Brain microvascular endothelial cell (primary cell): ENCODE results near the gene PRB4.
A peak's percentile ranks its signal among the peaks of the same experiment; 100 is the strongest.
"Not testable (repeated sequence)": the region's sequence is repeated elsewhere in the genome, so short reads cannot be mapped to it uniquely, and the experiment has no call there.

Experiments
- DNase-seq: peaks from one replicate; pipeline ENCODE4 v3.0.0-alpha.2; 2020
- H3K27ac ChIP-seq: fragments of 250-450 bp; sonication (Bioruptor Pico); 2 replicates; pipeline ENCODE4 v1.5.1; 2020; ENCODE audit warnings: mild to moderate bottlenecking, moderate library complexity
- H3K27me3 ChIP-seq: fragments of 250-450 bp; sonication (Bioruptor Pico); replicated peaks from 2 replicates; pipeline ENCODE4 v1.5.1; 2020; ENCODE audit warnings: mild to moderate bottlenecking
- H3K36me3 ChIP-seq: fragments of 250-450 bp; sonication (Bioruptor Pico); replicated peaks from 2 replicates; pipeline ENCODE4 v1.5.1; 2020; ENCODE audit warnings: mild to moderate bottlenecking
- H3K4me3 ChIP-seq: 2 replicates; pipeline ENCODE4 v1.5.1; 2011; ENCODE audit warnings: low read depth, mild to moderate bottlenecking, control low read depth, low read length, moderate library complexity
- CTCF ChIP-seq: IDR thresholded peaks from 2 replicates; pipeline ENCODE4 v1.5.1; 2011; ENCODE audit warnings: low read depth, mild to moderate bottlenecking, moderate library complexity, low read length, control low read depth, inconsistent platforms; ENCODE audit errors: missing control alignments
- in situ Hi-C: cut with HindIII; loops from 2 replicates; pipeline ENCODE4 v1.10.0; 2017; ENCODE audit warnings: low sequenced_read_pairs, low pct_ligation_motif_present

PRB4 gene

GRCh38 chr12:11310336-11310735 is at the start of gene PRB4:
Gene PRB4 (minus strand): TSS chr12:11310436. CDS start chr12:11310398, 38 bp downstream.
- DNase-seq, result no peak
- no peak within 1 kb of the TSS for H3K27ac ChIP-seq
- no peak for TF ChIP-seq CTCF
- no peaks in the 10 kb centered on the region for H3K36me3 ChIP-seq
- H3K4me3 ChIP-seq, result no peak within 1 kb of the TSS
- no peaks in the 10 kb centered on the region for H3K27me3 ChIP-seq
- in situ Hi-C loops, result no loop called here

- H3K27me3 ChIP-seq, in situ Hi-C loops, H3K27ac ChIP-seq, H3K4me3 ChIP-seq, H3K36me3 ChIP-seq: not testable (repeated sequence)
- peak; percentile 8 for DNase-seq
Observed at GRCh38 chr12:11351736-11352135, 41.5 kb upstream of the PRB4 start.

- H3K27ac ChIP-seq, result no peak overlapping the region
- no peaks in the 10 kb centered on the region for H3K36me3 ChIP-seq
- no peaks in the 10 kb centered on the region for H3K27me3 ChIP-seq
- no peak for DNase-seq
- in situ Hi-C loops, result no loop called here
- H3K4me3 ChIP-seq, result no peak overlapping the region
- no peak for TF ChIP-seq CTCF
Observed at GRCh38 chr12:11348439-11348838, 38.2 kb upstream of the PRB4 start.

GRCh38 chr12:11347810-11348209 is 37.6 kb upstream of the PRB4 start:
- in situ Hi-C loops, result no loop called here
- H3K4me3 ChIP-seq, result no peak overlapping the region
- TF ChIP-seq CTCF, result peak; percentile 12
- no peaks in the 10 kb centered on the region for H3K36me3 ChIP-seq
- H3K27me3 ChIP-seq, result no peaks in the 10 kb centered on the region
- no peak for DNase-seq
- H3K27ac ChIP-seq, result no peak overlapping the region

- Histone ChIP-seq H3K27ac (no peak overlapping the region), H3K27me3 (no peaks in the 10 kb centered on the region), H3K4me3 (no peak overlapping the region), H3K36me3 (no peaks in the 10 kb centered on the region)
- in situ Hi-C loops, result no loop called here
- DNase-seq, result no peak
- no peak for TF ChIP-seq CTCF
Observed at GRCh38 chr12:11344500-11344899, 34.3 kb upstream of the PRB4 start.

GRCh38 chr12:11324426-11324825 is 14.2 kb upstream of the PRB4 start:
- H3K27me3 ChIP-seq, result no peaks in the 10 kb centered on the region
- H3K4me3 ChIP-seq, result no peak overlapping the region
- no peak overlapping the region for H3K27ac ChIP-seq
- no peak for DNase-seq
- in situ Hi-C loops, result no loop called here
- no peaks in the 10 kb centered on the region for H3K36me3 ChIP-seq
- no peak for TF ChIP-seq CTCF

GRCh38 chr12:11321980-11322379 is 11.7 kb upstream of the PRB4 start:
- TF ChIP-seq CTCF, result no peak
- no peak for DNase-seq
- Histone ChIP-seq H3K4me3 (no peak overlapping the region), H3K36me3 (no peaks in the 10 kb centered on the region), H3K27ac (no peak overlapping the region), H3K27me3 (no peaks in the 10 kb centered on the region)
- in situ Hi-C loops, result no loop called here
